GM19351 (cell line): ENCODE results near the gene FAHD1.

ENCODE experiments used
- ATAC-seq: cut with Tn5 transposase; IDR thresholded peaks from one replicate; pipeline ENCODE4 v1.9.1; 2021; ENCODE audit warnings: mild to moderate bottlenecking, moderate library complexity; ENCODE audit not compliant: unreplicated experiment

FAHD1 gene

GRCh38 chr16:1816396-1817275 is 10.4 kb upstream of the FAHD1 start:
- no peak for ATAC-seq

- no peak for ATAC-seq
Observed at GRCh38 chr16:1817276-1817589, 9.8 kb upstream of the FAHD1 start.

- no peak for ATAC-seq
Observed at GRCh38 chr16:1817716-1818115, 9.3 kb upstream of the FAHD1 start.

GRCh38 chr16:1818204-1818872 is 8.7 kb upstream of the FAHD1 start:
- no peak for ATAC-seq

GRCh38 chr16:1818873-1819525 is 8.0 kb upstream of the FAHD1 start:
- no peak for ATAC-seq

- no peak for ATAC-seq
Observed at GRCh38 chr16:1819611-1820010, 7.4 kb upstream of the FAHD1 start.

GRCh38 chr16:1820096-1820945 is 6.7 kb upstream of the FAHD1 start:
- ATAC-seq: no peak

- ATAC-seq: no peak
Observed at GRCh38 chr16:1820946-1821290, 6.1 kb upstream of the FAHD1 start.

GRCh38 chr16:1821861-1822611 is 5.0 kb upstream of the FAHD1 start:
- ATAC-seq: no peak

GRCh38 chr16:1822801-1823200 is 4.2 kb upstream of the FAHD1 start:
- ATAC-seq: no peak

- no peak for ATAC-seq
Observed at GRCh38 chr16:1823821-1824220, 3.2 kb upstream of the FAHD1 start.

- no peak for ATAC-seq
Observed at GRCh38 chr16:1825381-1825863, 1.6 kb upstream of the FAHD1 start.

- peak; percentile 56 for ATAC-seq
Observed at GRCh38 chr16:1825864-1826690, 929 bp upstream of the FAHD1 start.

GRCh38 chr16:1828645-1829410 is 1.8 kb downstream of the FAHD1 start:
- ATAC-seq: no peak

- ATAC-seq: no peak
Observed at GRCh38 chr16:1830213-1830612, 3.2 kb downstream of the FAHD1 start.

- ATAC-seq: no peak
Observed at GRCh38 chr16:1831186-1832075, 4.4 kb downstream of the FAHD1 start.

- ATAC-seq: no peak
Observed at GRCh38 chr16:1832838-1833454, 5.9 kb downstream of the FAHD1 start.
